Brain microvascular endothelial cell (primary cell): ENCODE data around the gene CFAP210.

ENCODE experiments used
- DNase-seq: peaks from one replicate; pipeline ENCODE4 v3.0.0-alpha.2; 2020
- H3K27ac ChIP-seq: fragments of 250-450 bp; sonication (Bioruptor Pico); 2 replicates; pipeline ENCODE4 v1.5.1; 2020; ENCODE audit warnings: mild to moderate bottlenecking, moderate library complexity
- H3K27me3 ChIP-seq: fragments of 250-450 bp; sonication (Bioruptor Pico); replicated peaks from 2 replicates; pipeline ENCODE4 v1.5.1; 2020; ENCODE audit warnings: mild to moderate bottlenecking
- H3K36me3 ChIP-seq: fragments of 250-450 bp; sonication (Bioruptor Pico); replicated peaks from 2 replicates; pipeline ENCODE4 v1.5.1; 2020; ENCODE audit warnings: mild to moderate bottlenecking
- H3K4me3 ChIP-seq: 2 replicates; pipeline ENCODE4 v1.5.1; 2011; ENCODE audit warnings: low read depth, mild to moderate bottlenecking, control low read depth, low read length, moderate library complexity
- CTCF ChIP-seq: IDR thresholded peaks from 2 replicates; pipeline ENCODE4 v1.5.1; 2011; ENCODE audit warnings: low read depth, mild to moderate bottlenecking, moderate library complexity, low read length, control low read depth, inconsistent platforms; ENCODE audit errors: missing control alignments
- in situ Hi-C: cut with HindIII; loops from 2 replicates; pipeline ENCODE4 v1.10.0; 2017; ENCODE audit warnings: low sequenced_read_pairs, low pct_ligation_motif_present

The CFAP210 gene

GRCh38 chr2:169684135-169684565 is 10.1 kb downstream of the CFAP210 start:
- no peaks in the 10 kb centered on the region for H3K27me3 ChIP-seq
- no peak for DNase-seq
- H3K4me3 ChIP-seq: no peak overlapping the region
- H3K36me3 ChIP-seq: no peaks in the 10 kb centered on the region
- TF ChIP-seq CTCF: no peak
- H3K27ac ChIP-seq: no peak overlapping the region
- in situ Hi-C loops: no loop called here

- H3K27ac ChIP-seq: no peak overlapping the region
- H3K4me3 ChIP-seq: no peak overlapping the region
- no peak for TF ChIP-seq CTCF
- no peaks in the 10 kb centered on the region for H3K36me3 ChIP-seq
- DNase-seq: no peak
- H3K27me3 ChIP-seq: no peaks in the 10 kb centered on the region
- in situ Hi-C loops: no loop called here
These were observed 10.6 kb downstream of the CFAP210 start for GRCh38 chr2:169683425-169684134.

- no peak for DNase-seq
- in situ Hi-C loops: no loop called here
- H3K36me3 ChIP-seq: no peaks in the 10 kb centered on the region
- no peak overlapping the region for H3K4me3 ChIP-seq
- no peaks in the 10 kb centered on the region for H3K27me3 ChIP-seq
- TF ChIP-seq CTCF: no peak
- no peak overlapping the region for H3K27ac ChIP-seq
These were observed 11.2 kb downstream of the CFAP210 start for GRCh38 chr2:169683054-169683424.

GRCh38 chr2:169676850-169677249 is 17.4 kb downstream of the CFAP210 start:
- TF ChIP-seq CTCF: no peak
- H3K27ac ChIP-seq: no peak overlapping the region
- H3K4me3 ChIP-seq: no peak overlapping the region
- DNase-seq: no peak
- no peaks in the 10 kb centered on the region for H3K27me3 ChIP-seq
- no peaks in the 10 kb centered on the region for H3K36me3 ChIP-seq
- in situ Hi-C loops: no loop called here

GRCh38 chr2:169676357-169676756 is 17.8 kb downstream of the CFAP210 start:
- Histone ChIP-seq H3K36me3 (no peaks in the 10 kb centered on the region), H3K27me3 (no peaks in the 10 kb centered on the region), H3K27ac (no peak overlapping the region), H3K4me3 (no peak overlapping the region)
- in situ Hi-C loops: no loop called here
- TF ChIP-seq CTCF: peak; percentile 43
- no peak for DNase-seq

- no peak overlapping the region for H3K27ac ChIP-seq
- in situ Hi-C loops: no loop called here
These were observed 20.3 kb downstream of the CFAP210 start for GRCh38 chr2:169673921-169674320.

More at GRCh38 chr2:169673921-169674320, 20.3 kb downstream of the CFAP210 start:
- no peak for TF ChIP-seq CTCF
- Histone ChIP-seq H3K27me3 (no peaks in the 10 kb centered on the region), H3K4me3 (no peak overlapping the region), H3K36me3 (no peaks in the 10 kb centered on the region)
- DNase-seq: no peak
